GM21515 (cell line): ENCODE data around the gene SLC2A6.

Source experiments
- ATAC-seq: cut with Tn5 transposase; IDR thresholded peaks from one replicate; pipeline ENCODE4 v1.9.1; 2021; ENCODE audit not compliant: unreplicated experiment

SLC2A6 gene, protein sequence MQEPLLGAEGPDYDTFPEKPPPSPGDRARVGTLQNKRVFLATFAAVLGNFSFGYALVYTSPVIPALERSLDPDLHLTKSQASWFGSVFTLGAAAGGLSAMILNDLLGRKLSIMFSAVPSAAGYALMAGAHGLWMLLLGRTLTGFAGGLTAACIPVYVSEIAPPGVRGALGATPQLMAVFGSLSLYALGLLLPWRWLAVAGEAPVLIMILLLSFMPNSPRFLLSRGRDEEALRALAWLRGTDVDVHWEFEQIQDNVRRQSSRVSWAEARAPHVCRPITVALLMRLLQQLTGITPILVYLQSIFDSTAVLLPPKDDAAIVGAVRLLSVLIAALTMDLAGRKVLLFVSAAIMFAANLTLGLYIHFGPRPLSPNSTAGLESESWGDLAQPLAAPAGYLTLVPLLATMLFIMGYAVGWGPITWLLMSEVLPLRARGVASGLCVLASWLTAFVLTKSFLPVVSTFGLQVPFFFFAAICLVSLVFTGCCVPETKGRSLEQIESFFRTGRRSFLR

DNA sequence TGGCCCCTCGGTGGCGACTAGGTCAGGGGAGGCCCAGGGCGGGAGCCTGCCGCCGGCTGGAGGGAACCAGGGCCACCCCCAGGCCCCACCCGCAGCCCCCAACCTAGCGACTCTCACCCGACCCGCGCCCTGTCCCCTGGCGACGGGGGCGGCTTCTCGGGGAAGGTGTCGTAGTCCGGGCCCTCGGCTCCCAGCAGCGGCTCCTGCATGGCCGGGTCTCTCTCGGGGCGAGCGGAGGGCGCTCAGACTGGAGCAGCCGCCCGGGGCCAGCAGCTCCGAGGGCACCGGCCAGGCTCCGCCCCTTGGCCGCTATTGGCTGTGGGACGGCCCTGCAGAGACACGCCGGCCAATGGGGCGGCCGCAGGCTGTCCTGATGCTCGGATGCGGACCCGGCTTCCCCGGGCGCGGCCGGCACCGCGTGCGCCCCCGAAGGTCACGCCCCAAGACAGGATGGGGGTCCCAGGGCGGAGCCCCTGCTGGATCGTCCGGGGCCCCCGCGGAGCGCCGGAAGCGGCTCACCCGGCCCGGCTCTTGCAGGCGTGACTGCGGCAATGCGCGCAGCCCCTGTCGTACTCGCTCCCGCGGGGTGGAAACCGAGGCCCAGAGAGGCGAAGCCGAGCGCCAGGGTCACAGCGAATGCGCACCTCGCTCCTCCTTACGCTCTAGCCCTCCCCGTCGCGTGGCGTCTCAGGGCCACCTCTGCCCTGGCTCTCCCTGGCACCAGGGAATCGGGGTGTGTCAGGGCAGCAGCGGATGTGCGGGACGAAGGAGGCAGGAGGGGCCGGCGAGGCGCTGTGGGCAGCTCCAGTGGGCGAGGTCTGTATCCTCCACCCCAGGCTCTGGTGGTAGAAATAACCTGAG, at the start of gene SLC2A6:
TSS of gene SLC2A6 (minus strand) at position 249 of the 861 bp plus-strand sequence. CDS start at position 209, 40 bp downstream.
- peak; percentile 89 for ATAC-seq

DNA sequence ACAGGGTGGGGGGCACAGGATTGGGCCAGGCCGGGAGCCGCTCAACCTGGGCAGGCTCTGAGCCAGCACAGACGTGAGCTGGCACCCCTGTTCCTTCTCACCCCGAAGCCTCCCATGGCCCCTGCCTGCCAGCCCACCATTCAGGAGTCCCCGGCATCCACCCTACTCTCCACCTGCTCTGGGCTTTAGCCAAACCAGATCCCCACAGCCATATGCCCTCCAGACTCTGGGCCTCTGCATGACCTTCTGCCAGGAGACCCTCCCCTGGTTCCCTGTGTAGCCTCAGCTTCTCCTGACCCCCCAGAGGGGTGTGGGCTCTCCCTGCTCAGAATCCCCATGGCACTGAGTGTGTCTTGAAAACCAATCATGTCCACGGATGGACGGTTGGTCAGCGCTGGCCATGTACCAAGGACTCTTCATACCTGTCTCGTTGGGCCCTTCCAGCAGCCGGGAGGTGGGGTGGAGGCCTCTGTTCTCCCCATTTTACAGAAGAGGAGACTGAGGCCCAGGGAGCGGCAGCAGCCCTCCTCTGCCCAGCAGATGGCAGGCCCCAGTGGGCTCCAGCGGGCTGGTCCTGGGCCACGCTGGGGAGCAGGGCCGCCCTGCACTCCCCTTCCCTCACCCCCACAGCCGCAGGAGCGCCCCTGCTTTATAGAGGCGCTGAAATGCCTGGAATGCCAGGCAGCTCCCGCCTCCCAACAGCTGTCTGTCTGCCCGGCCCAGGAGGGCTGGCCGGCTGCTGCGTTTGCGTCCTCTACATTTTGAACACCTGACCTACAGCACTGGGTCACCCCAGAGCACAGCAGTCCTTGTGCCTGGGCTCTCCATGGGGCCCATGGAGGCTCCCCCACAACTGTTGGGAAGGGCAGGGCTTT, 49.3 kb upstream of the SLC2A6 start:
- no peak for ATAC-seq

GRCh38 chr9:133527444-133527920, 48.6 kb upstream of the SLC2A6 start:
- ATAC-seq: no peak

DNA sequence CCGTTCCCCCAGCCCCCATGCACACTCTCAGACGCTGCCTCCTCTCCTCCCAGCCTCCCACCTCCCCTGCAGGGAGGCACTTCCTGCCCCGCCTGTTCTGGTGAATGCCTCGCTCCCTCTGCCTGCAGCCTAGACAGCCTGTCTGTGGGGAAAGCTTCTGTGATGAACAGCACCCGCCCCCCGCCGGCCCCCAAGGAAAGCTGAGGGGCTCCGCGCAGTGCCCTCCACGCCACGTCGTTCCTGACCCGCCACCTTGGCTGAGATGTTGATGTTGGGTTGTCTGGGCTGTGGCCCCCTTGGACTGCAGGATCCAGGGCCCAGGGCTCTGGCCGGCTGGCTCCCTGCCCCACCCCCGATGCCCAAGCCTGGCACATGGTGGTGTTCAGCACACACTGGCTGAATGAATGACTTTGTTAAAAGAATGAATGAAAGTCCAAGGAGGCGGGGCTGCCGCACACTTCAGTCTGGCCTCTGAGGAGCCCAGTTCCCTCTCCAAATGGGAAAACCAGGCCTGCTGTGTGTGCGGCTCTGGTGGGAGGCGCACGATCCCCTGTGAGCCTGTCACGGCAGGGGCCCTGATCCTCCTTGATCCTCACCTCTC, 47.9 kb upstream of the SLC2A6 start:
- no peak for ATAC-seq

DNA sequence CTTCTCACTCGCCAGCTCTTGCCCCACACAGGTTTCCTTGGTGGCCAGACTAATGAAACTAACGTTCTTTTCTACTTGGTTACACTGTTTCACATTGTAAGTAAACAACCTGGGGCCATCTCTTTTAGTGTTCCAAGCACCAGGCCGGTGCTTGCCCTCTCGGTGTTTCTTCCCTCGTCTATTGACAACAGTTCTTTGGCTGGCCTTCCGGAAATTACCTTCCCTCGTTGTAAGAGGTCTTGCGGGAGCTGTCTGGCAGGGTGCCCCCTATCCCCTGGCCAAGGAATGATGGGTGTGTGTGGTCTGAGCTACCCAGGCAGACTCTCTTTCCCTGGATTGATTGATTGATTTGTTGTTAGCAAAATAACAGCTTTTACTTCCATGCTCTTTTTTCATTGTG, 46.8 kb upstream of the SLC2A6 start:
- no peak for ATAC-seq

- no peak for ATAC-seq
These were observed 45.9 kb upstream of the SLC2A6 start, which contains the start of gene MYMK for GRCh38 chr9:133524679-133525228. Gene MYMK (minus strand): TSS chr9:133524959. CDS start chr9:133524844, 115 bp downstream.

- ATAC-seq: no peak
These were observed 45.2 kb upstream of the SLC2A6 start for GRCh38 chr9:133524146-133524545.

DNA sequence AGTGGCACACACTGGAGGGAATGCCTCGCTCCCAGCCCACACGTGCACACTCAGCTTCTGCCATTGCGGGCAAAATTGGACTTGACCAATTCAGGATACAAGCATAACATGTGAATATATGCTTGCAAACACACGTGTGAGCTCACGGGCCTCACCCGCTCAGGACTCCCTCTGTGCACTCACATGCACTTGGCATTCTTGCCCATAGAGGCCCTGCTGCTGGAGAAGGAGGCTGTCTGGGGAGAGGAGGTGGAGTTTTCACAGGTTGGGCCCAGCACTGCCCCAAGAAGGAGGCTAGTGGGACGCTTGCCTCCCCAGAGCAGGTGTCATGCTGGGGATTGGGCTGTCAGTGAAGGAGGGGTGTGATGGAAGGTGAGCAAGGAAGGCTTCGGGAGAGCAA, 44.2 kb upstream of the SLC2A6 start:
- ATAC-seq: no peak

DNA sequence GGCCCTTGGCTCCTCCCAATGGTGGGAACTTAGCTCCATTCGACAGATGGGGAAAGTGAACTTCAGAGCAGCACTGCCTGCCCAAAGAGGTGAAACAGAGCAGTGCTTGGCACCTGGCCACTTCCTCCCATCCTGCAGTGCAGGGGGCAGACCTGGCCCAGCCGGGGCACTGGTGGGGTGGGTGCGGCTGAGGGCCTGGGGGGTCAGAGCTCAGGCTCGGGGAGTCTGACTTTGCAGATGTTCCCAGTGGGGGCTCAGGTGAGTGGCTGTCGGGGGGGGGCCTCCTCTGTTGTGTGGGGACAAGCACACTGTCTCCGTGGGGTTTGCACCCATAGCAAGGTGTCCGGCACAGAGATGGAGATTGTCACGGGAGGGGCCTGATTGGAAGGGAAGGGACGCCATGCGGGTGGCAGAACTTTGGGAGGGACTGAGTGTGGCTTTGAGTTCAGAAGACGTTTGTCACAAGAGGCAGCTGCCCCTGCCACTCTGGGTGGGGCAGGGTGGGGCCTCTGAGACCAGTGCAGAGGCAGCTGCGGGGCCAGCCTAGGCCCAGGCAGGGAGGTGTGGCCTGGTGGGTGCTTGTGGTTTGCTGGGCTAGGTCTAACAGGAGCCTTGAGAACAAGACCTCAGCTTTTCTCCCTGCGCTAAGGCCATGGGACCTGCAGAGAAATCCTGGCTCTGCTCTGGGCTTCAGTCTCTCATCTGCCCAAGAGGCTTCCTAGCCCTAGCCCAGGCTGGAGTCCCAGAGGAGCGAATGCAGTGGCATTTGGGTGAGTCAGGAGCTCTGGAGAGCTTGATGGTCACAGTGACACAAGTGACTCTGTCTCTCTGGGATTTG, 43.4 kb upstream of the SLC2A6 start:
- ATAC-seq: no peak

DNA sequence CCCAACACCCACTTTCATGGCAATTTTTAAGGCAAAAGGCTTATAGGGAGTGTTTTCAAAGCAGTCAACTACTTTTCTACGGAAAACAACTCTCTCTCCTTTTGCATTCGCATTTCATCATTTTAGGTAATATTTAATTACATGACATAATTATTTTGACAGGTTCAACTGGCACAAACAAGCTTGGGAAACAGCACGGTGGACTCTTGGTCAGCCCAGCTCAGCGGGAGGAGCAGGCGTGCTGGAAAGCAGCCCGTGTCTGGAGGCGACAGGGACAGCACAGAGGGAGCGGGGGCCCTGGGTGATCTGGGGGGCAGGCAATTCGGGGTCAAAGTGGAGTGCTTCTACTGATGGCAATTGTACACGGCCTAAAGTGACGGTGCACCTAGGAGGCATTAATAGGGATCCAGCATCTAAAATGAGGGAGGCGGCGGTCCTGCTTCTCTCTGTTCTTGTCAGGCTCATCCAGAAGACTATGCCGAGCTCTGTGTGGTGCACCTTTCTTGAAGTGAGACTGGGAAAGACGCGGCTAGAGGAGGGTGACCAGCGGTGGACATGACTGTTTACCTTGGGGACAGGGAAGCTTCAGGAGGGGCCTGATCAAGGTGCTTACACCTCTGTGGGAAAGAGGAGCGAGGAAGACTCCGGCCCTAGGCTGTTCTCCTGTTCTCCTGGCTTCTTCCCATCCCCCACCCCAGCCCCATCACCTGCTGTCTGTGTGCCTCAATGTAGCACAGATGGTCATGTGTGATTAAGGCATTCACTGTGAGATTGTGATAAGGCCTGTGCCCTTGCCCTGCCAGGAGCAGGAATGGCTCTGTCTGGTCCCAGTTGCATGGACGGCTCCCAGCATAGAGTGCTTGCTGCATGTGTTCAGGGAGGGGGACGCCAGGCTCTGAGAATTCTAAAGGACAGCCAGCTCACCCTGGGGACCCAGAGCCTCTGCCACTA, 42.5 kb upstream of the SLC2A6 start:
- ATAC-seq: no peak

DNA sequence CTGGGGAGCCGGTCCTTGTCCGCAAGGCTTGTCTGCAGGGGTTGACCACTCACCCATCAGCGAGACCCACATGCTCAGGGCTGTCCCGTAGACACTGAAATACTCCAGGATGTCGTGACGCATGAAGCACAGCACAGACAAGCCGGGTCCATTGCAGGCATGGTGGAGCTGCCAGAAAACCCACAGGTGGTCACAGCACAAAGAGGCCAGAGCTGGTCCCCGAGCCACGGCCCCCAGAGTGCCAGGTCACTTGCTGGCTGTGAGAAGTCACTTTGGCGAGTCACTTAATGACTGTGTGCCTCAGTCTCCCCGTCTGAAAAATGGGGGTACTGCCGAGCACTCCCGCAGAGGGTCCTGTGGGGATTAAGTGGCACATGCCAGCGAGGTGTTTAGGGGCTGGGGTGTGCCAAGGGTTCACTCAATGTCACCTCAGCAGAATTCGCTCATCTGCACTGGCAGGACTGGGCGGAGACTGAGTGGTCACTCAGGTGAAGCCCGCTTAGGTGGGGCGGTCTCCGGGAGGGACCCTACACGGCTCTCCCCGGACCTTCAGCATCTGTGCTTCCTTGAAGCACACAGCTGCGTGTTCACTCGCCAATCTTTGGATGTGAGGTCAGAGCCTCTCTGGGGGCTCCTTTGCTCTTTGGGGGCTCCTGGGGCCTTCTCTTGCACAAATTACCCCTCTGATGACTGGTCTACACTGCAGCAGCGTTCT, 41.4 kb upstream of the SLC2A6 start:
- no peak for ATAC-seq

DNA sequence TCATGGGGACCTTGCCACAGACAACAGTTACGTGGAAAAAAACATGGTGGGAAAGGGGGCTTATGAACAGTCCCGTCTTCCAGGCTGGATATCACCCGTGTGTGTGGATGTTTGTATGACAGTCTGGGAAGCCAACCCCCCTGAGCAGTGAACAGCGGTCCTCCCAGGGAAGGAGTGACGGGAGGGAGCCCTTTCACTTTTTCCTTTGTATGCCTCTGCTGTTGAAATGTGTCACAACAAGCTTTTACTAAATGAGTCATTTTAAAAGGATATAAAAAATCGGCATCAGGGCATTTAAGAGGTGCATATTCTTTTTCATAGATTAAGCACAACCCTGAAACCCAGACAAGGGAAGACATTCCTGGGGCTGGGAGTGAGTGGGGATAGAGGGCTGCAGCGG, 40.8 kb upstream of the SLC2A6 start:
- ATAC-seq: no peak

GRCh38 chr9:133518706-133519449, 40.0 kb upstream of the SLC2A6 start:
- no peak for ATAC-seq

- ATAC-seq: no peak
These were observed 39.3 kb upstream of the SLC2A6 start for GRCh38 chr9:133518200-133518599.

DNA sequence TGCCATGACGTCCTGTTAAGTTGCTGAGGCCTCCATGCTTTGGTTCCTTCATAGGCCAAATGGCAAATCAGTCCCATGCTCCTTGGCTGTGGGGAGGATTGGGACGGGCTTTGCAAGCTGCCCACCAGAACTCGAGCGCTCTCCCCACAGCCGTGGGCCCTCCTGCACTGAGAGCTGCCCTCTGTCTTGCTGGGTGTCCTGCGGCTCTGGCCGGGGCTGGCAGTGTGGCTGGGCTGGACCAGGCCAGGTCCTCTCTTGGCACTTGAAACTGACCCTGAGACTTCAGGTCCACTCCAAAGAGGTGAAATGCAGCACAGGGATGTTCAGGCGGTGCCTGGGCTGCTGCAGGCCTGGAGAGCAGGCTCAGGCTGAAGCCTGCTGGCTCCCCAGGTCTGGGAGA, 38.8 kb upstream of the SLC2A6 start:
- ATAC-seq: no peak

- no peak for ATAC-seq
These were observed 38.1 kb upstream of the SLC2A6 start for GRCh38 chr9:133516961-133517350.
